H1 (cell line): ENCODE data around the gene RNASE13. TPM values are rescaled to one million over a fixed set of nuclear protein-coding genes. Genes with fewer than 3 reads are reported as not detected.
A peak's percentile ranks its signal among the peaks of the same experiment; 100 is the strongest.

Experiments
- EZH2 ChIP-seq: fragments of 200-600 bp; sonication (generic); IDR thresholded peaks from 2 replicates; pipeline ENCODE4 v1.7.1; 2012; ENCODE audit warnings: low read depth, mild to moderate bottlenecking, moderate library complexity, low read length, inconsistent platforms; ENCODE audit not compliant: severe bottlenecking
- POLR2AphosphoS5 ChIP-seq: IDR thresholded peaks from 2 replicates; pipeline ENCODE4 v1.6.1; 2011; ENCODE audit warnings: low read depth, low read length
- polyA plus RNA-seq, 7 experiments: library from polyadenylated mRNA; depleted of rRNA in 3 of 7; stranded (reverse) in 5 of 7; unstranded in 2 of 7; fragments of >200 nt in 5 of 7; fragments of 200-250 nt in 2 of 7; gene quantifications; 1 replicate in 5 of 7; 2 replicates in 1 of 7; 4 replicates in 1 of 7; pipeline versions ENCODE4 v1.2.1 to v1.2.3, GENCODE V29; 2011 to 2013; ENCODE audit warnings: missing spikeins in 2 of 7, mixed read lengths in 2 of 7
- total RNA-seq: library from RNA; stranded (reverse); fragmentation: NEBNext Ultra II Directional; extraction: Animal tissue kit (Norgen Biotek cat#: 25700); gene quantifications from 2 replicates; pipeline ENCODE4 v1.2.1, GENCODE V29; 2021

RNASE13 gene
- total and polyA plus RNA-seq, 2 of the 8 experiments (the other 6 are each of a cell fraction or from before 2014, with no cell fraction given) = not detected

DNA sequence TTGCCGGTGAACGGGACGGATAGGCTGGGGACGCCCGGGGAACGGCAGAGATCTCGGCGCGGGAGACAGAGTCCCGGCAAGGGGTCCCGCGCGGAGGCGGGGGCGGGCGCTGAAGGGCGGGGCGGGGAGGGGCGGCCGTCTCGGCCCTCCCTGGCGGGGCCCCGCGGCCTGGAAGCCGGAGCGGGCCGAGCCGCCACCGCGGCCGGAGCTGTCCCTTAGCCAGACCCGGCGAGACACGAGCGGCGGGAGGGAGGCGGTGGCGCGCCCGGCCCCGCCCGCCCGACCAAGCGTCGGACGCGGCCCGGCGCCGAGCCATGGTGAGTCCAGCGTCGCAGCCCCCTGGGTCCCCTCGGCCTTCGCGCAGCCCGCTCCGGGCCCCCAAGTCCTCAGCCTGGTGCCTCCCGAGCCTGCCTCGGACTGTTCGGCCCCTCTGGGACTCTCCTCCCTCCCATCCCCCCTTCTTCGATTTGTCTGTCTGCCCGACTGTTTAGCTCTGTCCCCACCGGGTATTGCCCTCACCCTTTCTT, 35.5 kb upstream of the RNASE13 start, which contains the start of gene ARHGEF40 (continued):
- TF ChIP-seq POLR2AphosphoS5 = 0 out of 2 replicates have a peak, but pooled peaks have one; percentile 35
- TF ChIP-seq EZH2 = no peak
- TF ChIP-seq, all 59 proteins: peak for 6
